Measurements from ENCODE around the gene RPS21. TPM values are rescaled to one million over a fixed set of nuclear protein-coding genes. Genes with fewer than 3 reads are reported as not detected.

Gene RPS21
- total and polyA plus RNA-seq, 2 of the 13 experiments (the other 11 are each of a cell fraction or from before 2014, with no cell fraction given), result 2,647 to 11,063 TPM

DNA sequence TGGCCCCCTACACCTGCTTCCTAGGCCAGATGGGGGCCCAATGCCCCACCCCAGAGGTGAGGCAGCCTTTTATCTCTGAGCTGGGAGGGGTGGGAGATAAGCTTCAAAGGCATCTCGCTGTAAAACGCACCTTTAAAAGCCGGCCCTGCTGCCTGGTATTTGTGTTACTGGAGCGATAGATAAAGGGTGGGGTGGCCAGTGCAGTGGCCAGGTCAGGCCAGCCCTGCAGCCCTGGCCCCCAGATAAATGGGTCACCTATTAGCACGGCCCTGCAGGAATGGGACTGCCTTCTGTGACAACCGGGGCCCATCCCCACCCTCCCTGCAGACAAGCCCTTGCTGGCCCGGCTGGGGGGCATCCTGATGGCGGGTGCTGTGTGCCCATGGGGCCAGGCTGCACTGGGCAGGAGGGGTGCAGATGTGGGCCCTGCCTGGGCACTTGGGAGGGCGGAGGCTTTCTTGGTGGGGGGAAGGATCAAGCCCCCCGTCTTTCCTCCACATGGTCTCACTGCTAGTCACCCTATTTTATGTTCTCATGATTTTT lies 43.5 kb downstream of the RPS21 start (continued):
- TF ChIP-seq ZNF609 (CRISPR knock-in tag; IDR thresholded peaks at IDR 0.05; ENCODE audit: borderline replicate concordance), result peak; percentile 71; the same call in 1 of the 2 replicates
- TF ChIP-seq TCF7 (IDR thresholded peaks at IDR 0.05; ENCODE audit: low read depth), result peak; percentile 87
- TF ChIP-seq, protein P1, sequence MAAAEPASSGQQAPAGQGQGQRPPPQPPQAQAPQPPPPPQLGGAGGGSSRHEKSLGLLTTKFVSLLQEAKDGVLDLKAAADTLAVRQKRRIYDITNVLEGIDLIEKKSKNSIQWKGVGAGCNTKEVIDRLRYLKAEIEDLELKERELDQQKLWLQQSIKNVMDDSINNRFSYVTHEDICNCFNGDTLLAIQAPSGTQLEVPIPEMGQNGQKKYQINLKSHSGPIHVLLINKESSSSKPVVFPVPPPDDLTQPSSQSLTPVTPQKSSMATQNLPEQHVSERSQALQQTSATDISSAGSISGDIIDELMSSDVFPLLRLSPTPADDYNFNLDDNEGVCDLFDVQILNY (CRISPR knock-in tag; conservative IDR thresholded peaks at IDR 0.05), result no peak
- TF ChIP-seq, protein P2, sequence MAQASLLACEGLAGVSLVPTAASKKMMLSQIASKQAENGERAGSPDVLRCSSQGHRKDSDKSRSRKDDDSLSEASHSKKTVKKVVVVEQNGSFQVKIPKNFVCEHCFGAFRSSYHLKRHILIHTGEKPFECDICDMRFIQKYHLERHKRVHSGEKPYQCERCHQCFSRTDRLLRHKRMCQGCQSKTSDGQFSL (CRISPR knock-in tag; IDR thresholded peaks at IDR 0.05), result no peak
- no peak for TF ChIP-seq HMGA1 (CRISPR knock-in tag; conservative IDR thresholded peaks at IDR 0.05)
- TF ChIP-seq, protein P3, sequence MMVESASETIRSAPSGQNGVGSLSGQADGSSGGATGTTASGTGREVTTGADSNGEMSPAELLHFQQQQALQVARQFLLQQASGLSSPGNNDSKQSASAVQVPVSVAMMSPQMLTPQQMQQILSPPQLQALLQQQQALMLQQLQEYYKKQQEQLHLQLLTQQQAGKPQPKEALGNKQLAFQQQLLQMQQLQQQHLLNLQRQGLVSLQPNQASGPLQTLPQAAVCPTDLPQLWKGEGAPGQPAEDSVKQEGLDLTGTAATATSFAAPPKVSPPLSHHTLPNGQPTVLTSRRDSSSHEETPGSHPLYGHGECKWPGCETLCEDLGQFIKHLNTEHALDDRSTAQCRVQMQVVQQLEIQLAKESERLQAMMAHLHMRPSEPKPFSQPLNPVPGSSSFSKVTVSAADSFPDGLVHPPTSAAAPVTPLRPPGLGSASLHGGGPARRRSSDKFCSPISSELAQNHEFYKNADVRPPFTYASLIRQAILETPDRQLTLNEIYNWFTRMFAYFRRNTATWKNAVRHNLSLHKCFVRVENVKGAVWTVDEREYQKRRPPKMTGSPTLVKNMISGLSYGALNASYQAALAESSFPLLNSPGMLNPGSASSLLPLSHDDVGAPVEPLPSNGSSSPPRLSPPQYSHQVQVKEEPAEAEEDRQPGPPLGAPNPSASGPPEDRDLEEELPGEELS (CRISPR knock-in tag; IDR thresholded peaks at IDR 0.05), result peak; percentile 41; the same call in 1 of the 2 replicates
- no peak for TF ChIP-seq SALL2 (CRISPR knock-in tag; IDR thresholded peaks at IDR 0.05)
- no peak for TF ChIP-seq EZH2 (conservative IDR thresholded peaks at IDR 0.05; ENCODE audit: low read depth, low read length)
- TF ChIP-seq GABPA (IDR thresholded peaks at IDR 0.05; ENCODE audit: low read depth, low read length), result no peak
- TF ChIP-seq GABPA (CRISPR knock-in tag; IDR thresholded peaks at IDR 0.05; ENCODE audit: low read depth), result no peak
- TF ChIP-seq, protein P4, sequence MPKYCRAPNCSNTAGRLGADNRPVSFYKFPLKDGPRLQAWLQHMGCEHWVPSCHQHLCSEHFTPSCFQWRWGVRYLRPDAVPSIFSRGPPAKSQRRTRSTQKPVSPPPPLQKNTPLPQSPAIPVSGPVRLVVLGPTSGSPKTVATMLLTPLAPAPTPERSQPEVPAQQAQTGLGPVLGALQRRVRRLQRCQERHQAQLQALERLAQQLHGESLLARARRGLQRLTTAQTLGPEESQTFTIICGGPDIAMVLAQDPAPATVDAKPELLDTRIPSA (CRISPR knock-in tag; IDR thresholded peaks at IDR 0.05; ENCODE audit: borderline replicate concordance), result no peak
- peak; percentile 92; the same call in 1 of the 2 replicates for TF ChIP-seq SP5 (CRISPR knock-in tag; IDR thresholded peaks at IDR 0.05; ENCODE audit: borderline replicate concordance, low read depth)
- TF ChIP-seq, protein P5, sequence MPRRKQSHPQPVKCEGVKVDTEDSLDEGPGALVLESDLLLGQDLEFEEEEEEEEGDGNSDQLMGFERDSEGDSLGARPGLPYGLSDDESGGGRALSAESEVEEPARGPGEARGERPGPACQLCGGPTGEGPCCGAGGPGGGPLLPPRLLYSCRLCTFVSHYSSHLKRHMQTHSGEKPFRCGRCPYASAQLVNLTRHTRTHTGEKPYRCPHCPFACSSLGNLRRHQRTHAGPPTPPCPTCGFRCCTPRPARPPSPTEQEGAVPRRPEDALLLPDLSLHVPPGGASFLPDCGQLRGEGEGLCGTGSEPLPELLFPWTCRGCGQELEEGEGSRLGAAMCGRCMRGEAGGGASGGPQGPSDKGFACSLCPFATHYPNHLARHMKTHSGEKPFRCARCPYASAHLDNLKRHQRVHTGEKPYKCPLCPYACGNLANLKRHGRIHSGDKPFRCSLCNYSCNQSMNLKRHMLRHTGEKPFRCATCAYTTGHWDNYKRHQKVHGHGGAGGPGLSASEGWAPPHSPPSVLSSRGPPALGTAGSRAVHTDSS (CRISPR knock-in tag; conservative IDR thresholded peaks at IDR 0.05), result no peak
- no peak for TF ChIP-seq NFKB2 (CRISPR knock-in tag; IDR thresholded peaks at IDR 0.05; ENCODE audit: borderline replicate concordance)

Data from HepG2 (cell line).